A549 (cell line): ENCODE results near the gene THBS2. TPM values are rescaled to one million over a fixed set of nuclear protein-coding genes. Genes with fewer than 3 reads are reported as not detected.

Experiments used
- ATAC-seq, 2 experiments: fragments of 200-7000 bp in 1 of 2; fragments of >200 bp in 1 of 2; cut with Nextera tagmentation in 1 of 2; cut with Tn5 transposase in 1 of 2; 3 replicates each; pipeline versions ENCODE4 v1.8.0 to v1.9.1; 2018 to 2020; ENCODE audit warnings: mild to moderate bottlenecking in 1 of 2, moderate library complexity in 1 of 2
- CTCF ChIA-PET: fragments of 300-600 bp; sonication (Branson Sonifier 250); formaldehyde crosslinking; extraction: SDS; loops from one replicate; lab custom pipeline; 2021; ENCODE audit warnings: antibody characterized with exemption, inconsistent platforms; lab: Yijun Ruan, JAX
- POLR2A ChIA-PET: fragments of 350-600 bp; formaldehyde crosslinking; extraction: SDS; loops from one replicate; lab custom pipeline; 2021; ENCODE audit warnings: antibody characterized with exemption, inconsistent platforms; lab: Yijun Ruan, JAX
- DNase-seq, 2 experiments: peaks; one replicate each; pipeline versions ENCODE4 v3.0.0 to v3.0.0-alpha.2; 2011 to 2016; ENCODE audit warnings: low read depth in 1 of 2, low spot score in 1 of 2
- FAIRE-seq: peaks from 2 replicates; lab custom pipeline; 2011; peaks lifted over from hg19 to GRCh38; lab: Jason Lieb, UNC
- H3K27ac ChIP-seq, 2 experiments: fragments of >200 bp; sonication (Bioruptor Twin); formaldehyde crosslinking; 3 replicates each; pipeline ENCODE4 v1.5.1; 2016 to 2017
- H3K4me1 ChIP-seq: fragments of >200 bp; sonication (Bioruptor Twin); formaldehyde crosslinking; 3 replicates; pipeline ENCODE4 v1.6.1; 2016
- H3K4me2 ChIP-seq: fragments of >200 bp; sonication (Bioruptor Twin); formaldehyde crosslinking; 3 replicates; pipeline ENCODE4 v1.6.1; 2016
- H3K4me3 ChIP-seq: fragments of >200 bp; sonication (Bioruptor Twin); formaldehyde crosslinking; 3 replicates; pipeline ENCODE4 v1.5.1; 2016
- H3K9me3 ChIP-seq: fragments of >200 bp; sonication (Bioruptor Twin); formaldehyde crosslinking; 3 replicates; pipeline ENCODE4 v1.6.1; 2016
- BCL3 ChIP-seq: fragments of >200 bp; sonication (Bioruptor Twin); formaldehyde crosslinking; IDR thresholded peaks from 3 replicates; pipeline ENCODE4 v1.6.1; 2016
- BHLHE40 ChIP-seq: IDR thresholded peaks from 2 replicates; pipeline ENCODE4 v1.6.1; 2012; ENCODE audit warnings: low read depth, low read length, inconsistent platforms
- CBX8 ChIP-seq: fragments of 200-600 bp; sonication (generic); IDR thresholded peaks from 2 replicates; pipeline ENCODE4 v1.6.1; 2016
- EHF ChIP-seq: fragments of 250-450 bp; sonication (Bioruptor Pico); IDR thresholded peaks from 2 replicates; pipeline ENCODE4 v1.5.0; 2020; ENCODE audit warnings: mild to moderate bottlenecking
- ESRRA ChIP-seq: fragments of 150-350 bp; IDR thresholded peaks from 2 replicates; pipeline ENCODE4 v1.6.1; 2014; ENCODE audit warnings: mild to moderate bottlenecking, low read length, borderline replicate concordance
- FOSL2 ChIP-seq, 2 experiments: fragments of 450-650 bp in 1 of 2; fragments of >200 bp in 1 of 2; sonication (Bioruptor Twin) in 1 of 2; formaldehyde crosslinking; IDR thresholded peaks; 2 replicates each; pipeline versions ENCODE4 v1.5.0 to v1.6.1; 2016 to 2020; ENCODE audit warnings: mild to moderate bottlenecking in 1 of 2, moderate library complexity in 1 of 2
- GATA3 ChIP-seq: IDR thresholded peaks from 2 replicates; pipeline ENCODE4 v1.6.1; 2012; ENCODE audit warnings: borderline replicate concordance
- HDAC2 ChIP-seq: fragments of 200-600 bp; sonication (generic); IDR thresholded peaks from 2 replicates; pipeline ENCODE4 v1.6.1; 2016
- HOXA7 ChIP-seq: fragments of 250-450 bp; sonication (Bioruptor Pico); IDR thresholded peaks from 2 replicates; pipeline ENCODE4 v1.5.0; 2020; ENCODE audit warnings: mild to moderate bottlenecking, moderate library complexity
- HOXB13 ChIP-seq: fragments of 250-450 bp; sonication (Bioruptor Pico); IDR thresholded peaks from 2 replicates; pipeline ENCODE4 v1.5.0; 2020; ENCODE audit warnings: low read depth, mild to moderate bottlenecking, moderate library complexity
- KDM5A ChIP-seq: fragments of 200-600 bp; sonication (generic); IDR thresholded peaks from 2 replicates; pipeline ENCODE4 v1.6.1; 2016; ENCODE audit warnings: antibody characterized with exemption, mild to moderate bottlenecking
- MAZ ChIP-seq: fragments of 150-350 bp; IDR thresholded peaks from 2 replicates; pipeline ENCODE4 v1.6.1; 2014; ENCODE audit warnings: antibody characterized with exemption, low read depth, low read length, borderline replicate concordance
- NR3C1 ChIP-seq: fragments of >200 bp; sonication (Bioruptor Twin); formaldehyde crosslinking; IDR thresholded peaks from 3 replicates; pipeline ENCODE4 v1.6.1; 2017
- PHF8 ChIP-seq: fragments of 200-600 bp; sonication (generic); IDR thresholded peaks from 2 replicates; pipeline ENCODE4 v1.6.1; 2016; ENCODE audit warnings: low read depth, mild to moderate bottlenecking, antibody characterized with exemption, moderate library complexity, borderline replicate concordance
- POLR2AphosphoS2 ChIP-seq: conservative IDR thresholded peaks from 2 replicates; pipeline ENCODE4 v1.6.1; 2012; ENCODE audit warnings: low read length, improper control_type of control experiment, inconsistent platforms
- RARB ChIP-seq: fragments of 250-450 bp; sonication (Bioruptor Pico); IDR thresholded peaks from 2 replicates; pipeline ENCODE4 v1.8.0; 2021; ENCODE audit warnings: mild to moderate bottlenecking, moderate library complexity
- REST ChIP-seq: fragments of 200-600 bp; sonication (generic); IDR thresholded peaks from 2 replicates; pipeline ENCODE4 v1.6.1; 2016; ENCODE audit warnings: antibody characterized with exemption, mild to moderate bottlenecking, moderate library complexity
- TFCP2L1 ChIP-seq: fragments of 250-450 bp; sonication (Bioruptor Pico); IDR thresholded peaks from 2 replicates; pipeline ENCODE4 v1.5.0; 2021; ENCODE audit warnings: mild to moderate bottlenecking
- TP53 ChIP-seq: fragments of 250-450 bp; sonication (Bioruptor Pico); IDR thresholded peaks from 2 replicates; pipeline ENCODE4 v1.5.0; 2021; ENCODE audit warnings: mild to moderate bottlenecking, moderate library complexity
- ZC3H11A ChIP-seq: fragments of 450-650 bp; IDR thresholded peaks from 2 replicates; pipeline ENCODE4 v1.6.1; 2014; ENCODE audit warnings: antibody characterized with exemption, mild to moderate bottlenecking
- ZFP36 ChIP-seq: fragments of 450-650 bp; IDR thresholded peaks from 2 replicates; pipeline ENCODE4 v1.6.1; 2014; ENCODE audit warnings: borderline replicate concordance; ENCODE audit not compliant: partially characterized antibody
- WGBS: methylation state at CpG from one replicate; pipeline ENCODE4 v1.1.6; 2017; ENCODE audit errors: missing lambda C conversion rate; 5-methylcytosine and 5-hydroxymethylcytosine counted together
- polyA plus RNA-seq, 4 experiments: library from polyadenylated mRNA; depleted of rRNA in 3 of 4; stranded (reverse); fragments of >200 nt; fragmentation: RNase III in 1 of 4; extraction: RNeasy Plus Mini Kit Qiagen cat#74134 plus additional on column Dnase treatment in 1 of 4; gene quantifications; 2 replicates in 3 of 4; 3 replicates in 1 of 4; pipeline ENCODE4 v1.2.3, GENCODE V29; 2011 to 2017
- TF ChIP-seq, protein P1 (sequence below): fragments of >200 bp; sonication (Bioruptor Twin); formaldehyde crosslinking; IDR thresholded peaks from 3 replicates; pipeline ENCODE4 v1.5.1; 2016
- TF ChIP-seq, protein P2 (sequence below): fragments of 450-650 bp; IDR thresholded peaks from 2 replicates; pipeline ENCODE4 v1.6.1; 2014; ENCODE audit warnings: antibody characterized with exemption
- TF ChIP-seq, protein P3 (sequence below): fragments of 150-350 bp; IDR thresholded peaks from 2 replicates; pipeline ENCODE4 v1.6.1; 2014; ENCODE audit warnings: low read depth, mild to moderate bottlenecking, low read length
- TF ChIP-seq, protein P4 (sequence below): fragments of >200 bp; sonication (Bioruptor Twin); formaldehyde crosslinking; IDR thresholded peaks from 2 replicates; pipeline ENCODE4 v1.6.1; 2016

Gene THBS2
- polyA plus RNA-seq, 2 of the 4 experiments (the other 2 are of a cell fraction), result 0.01 to 0.06 TPM

DNA sequence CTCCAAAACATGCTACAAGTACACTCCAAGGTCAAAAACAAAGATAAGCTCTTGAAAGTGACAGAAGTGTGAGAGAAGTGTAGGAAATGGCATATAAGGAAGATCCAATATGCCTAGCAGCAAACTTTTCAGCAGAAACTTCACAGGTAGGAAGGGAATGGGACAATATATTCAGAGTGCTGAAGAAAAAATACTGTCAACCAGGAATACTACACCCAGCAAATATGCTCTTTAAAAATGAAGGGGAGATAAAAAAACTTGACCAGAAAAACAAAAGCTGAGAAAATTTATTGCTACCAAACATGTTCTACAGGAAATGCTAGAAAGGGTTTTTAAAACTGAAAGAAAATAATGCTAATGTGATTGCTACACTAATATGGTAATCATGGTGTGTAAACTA is 46.2 kb downstream of the THBS2 start:
- DNase-seq, result no peak
- Histone ChIP-seq H3K9me3 (no peaks in the 10 kb centered on the region), H3K4me2 (no peak overlapping the region), H3K4me1 (no peaks in the 10 kb centered on the region), H3K4me3 (no peak overlapping the region), H3K27ac (no peak overlapping the region)
- TF ChIP-seq HOXB13 (no peak), ZC3H11A (no peak), MAZ (no peak), REST (no peak), BCL3 (no peak), BHLHE40 (no peak), NR3C1 (no peak), GATA3 (no peak), KDM5A (no peak), ZFP36 (no peak)
- TF ChIP-seq, protein P1, sequence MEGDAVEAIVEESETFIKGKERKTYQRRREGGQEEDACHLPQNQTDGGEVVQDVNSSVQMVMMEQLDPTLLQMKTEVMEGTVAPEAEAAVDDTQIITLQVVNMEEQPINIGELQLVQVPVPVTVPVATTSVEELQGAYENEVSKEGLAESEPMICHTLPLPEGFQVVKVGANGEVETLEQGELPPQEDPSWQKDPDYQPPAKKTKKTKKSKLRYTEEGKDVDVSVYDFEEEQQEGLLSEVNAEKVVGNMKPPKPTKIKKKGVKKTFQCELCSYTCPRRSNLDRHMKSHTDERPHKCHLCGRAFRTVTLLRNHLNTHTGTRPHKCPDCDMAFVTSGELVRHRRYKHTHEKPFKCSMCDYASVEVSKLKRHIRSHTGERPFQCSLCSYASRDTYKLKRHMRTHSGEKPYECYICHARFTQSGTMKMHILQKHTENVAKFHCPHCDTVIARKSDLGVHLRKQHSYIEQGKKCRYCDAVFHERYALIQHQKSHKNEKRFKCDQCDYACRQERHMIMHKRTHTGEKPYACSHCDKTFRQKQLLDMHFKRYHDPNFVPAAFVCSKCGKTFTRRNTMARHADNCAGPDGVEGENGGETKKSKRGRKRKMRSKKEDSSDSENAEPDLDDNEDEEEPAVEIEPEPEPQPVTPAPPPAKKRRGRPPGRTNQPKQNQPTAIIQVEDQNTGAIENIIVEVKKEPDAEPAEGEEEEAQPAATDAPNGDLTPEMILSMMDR, result no peak
- ChIA-PET CTCF (interaction anchor here (0.5 kb wide), 1 partner anchor 1921 kb away, joined by 3 read pairs; no protein-coding TSS in a partner anchor), POLR2A (no interaction called here)
- FAIRE-seq, result no peak
- no peak for ATAC-seq

DNA sequence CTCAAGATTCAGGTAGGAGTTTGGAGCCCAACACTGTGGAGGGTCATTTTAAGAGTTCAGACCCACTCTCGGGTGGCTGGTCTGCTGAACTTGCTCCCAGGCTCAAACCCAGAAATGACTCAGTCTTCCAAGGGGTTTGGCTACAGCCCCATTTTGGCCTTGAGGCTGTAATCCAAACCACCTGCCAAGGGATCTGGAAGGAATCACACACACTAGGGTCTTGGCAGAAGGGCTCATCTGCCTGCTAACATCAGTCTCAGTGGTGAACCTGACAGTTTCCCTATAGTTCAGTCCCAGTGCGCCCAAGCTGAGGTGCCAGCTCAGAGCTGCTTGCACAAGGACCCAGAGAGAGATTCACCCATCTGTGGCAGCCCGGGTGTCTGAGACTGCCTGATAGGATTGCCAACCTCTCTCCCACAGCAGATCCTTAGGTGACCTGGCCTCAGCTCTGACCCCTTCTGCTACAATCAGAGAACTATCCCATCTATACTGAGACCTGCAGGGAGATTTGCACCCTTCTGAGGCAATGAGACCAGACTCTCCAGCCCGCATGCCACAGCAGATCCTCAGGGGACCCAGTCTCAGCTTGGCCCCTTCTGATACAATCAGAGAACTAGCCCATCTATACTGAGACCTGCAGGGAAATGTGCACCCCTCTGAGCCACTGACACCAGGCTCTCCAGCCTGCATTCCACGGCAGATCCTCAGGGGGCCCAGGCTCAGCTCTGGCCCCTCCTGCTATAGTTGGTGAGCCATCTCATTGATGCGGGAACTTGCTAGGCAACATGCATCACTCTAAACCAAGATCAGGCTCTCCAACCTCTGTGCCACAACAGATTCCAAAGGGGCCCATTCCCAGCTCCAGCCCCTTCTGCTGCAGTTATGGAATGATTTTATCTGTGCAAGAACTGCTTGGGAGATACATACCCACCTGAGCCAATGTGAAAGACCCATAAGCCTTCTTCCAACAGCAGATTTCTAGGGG is 48.2 kb downstream of the THBS2 start:
- ATAC-seq (no peak), DNase-seq (no peak), FAIRE-seq (no peak)
- WGBS, result 38% methylated on average over 2 of the region's 6 CpGs
- Histone ChIP-seq H3K27ac (no peak overlapping the region), H3K4me1 (no peaks in the 10 kb centered on the region), H3K4me2 (no peak overlapping the region), H3K4me3 (no peak overlapping the region), H3K9me3 (no peaks in the 10 kb centered on the region)
- ChIA-PET CTCF (interaction anchor here (0.7 to 1.1 kb wide), 3 partner anchors 10 to 120 kb away, joined by 3 read pairs; no protein-coding TSS in a partner anchor), POLR2A (no interaction called here)
- TF ChIP-seq TFCP2L1 (no peak), CBX8 (no peak), RARB (CRISPR knock-in tag) (no peak), PHF8 (no peak), HOXA7 (no peak), KDM5A (no peak), HDAC2 (no peak), ESRRA (no peak), EHF (CRISPR knock-in tag) (no peak), TP53 (CRISPR knock-in tag) (no peak), FOSL2 (IDR thresholded peaks at IDR 0.05) (no peak), FOSL2 (CRISPR knock-in tag; IDR thresholded peaks at IDR 0.05) (no peak), POLR2AphosphoS2 (no peak), ZC3H11A (no peak), BCL3 (no peak), HOXB13 (no peak)
- TF ChIP-seq, protein P2, sequence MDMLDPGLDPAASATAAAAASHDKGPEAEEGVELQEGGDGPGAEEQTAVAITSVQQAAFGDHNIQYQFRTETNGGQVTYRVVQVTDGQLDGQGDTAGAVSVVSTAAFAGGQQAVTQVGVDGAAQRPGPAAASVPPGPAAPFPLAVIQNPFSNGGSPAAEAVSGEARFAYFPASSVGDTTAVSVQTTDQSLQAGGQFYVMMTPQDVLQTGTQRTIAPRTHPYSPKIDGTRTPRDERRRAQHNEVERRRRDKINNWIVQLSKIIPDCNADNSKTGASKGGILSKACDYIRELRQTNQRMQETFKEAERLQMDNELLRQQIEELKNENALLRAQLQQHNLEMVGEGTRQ, result no peak
- TF ChIP-seq, protein P3, sequence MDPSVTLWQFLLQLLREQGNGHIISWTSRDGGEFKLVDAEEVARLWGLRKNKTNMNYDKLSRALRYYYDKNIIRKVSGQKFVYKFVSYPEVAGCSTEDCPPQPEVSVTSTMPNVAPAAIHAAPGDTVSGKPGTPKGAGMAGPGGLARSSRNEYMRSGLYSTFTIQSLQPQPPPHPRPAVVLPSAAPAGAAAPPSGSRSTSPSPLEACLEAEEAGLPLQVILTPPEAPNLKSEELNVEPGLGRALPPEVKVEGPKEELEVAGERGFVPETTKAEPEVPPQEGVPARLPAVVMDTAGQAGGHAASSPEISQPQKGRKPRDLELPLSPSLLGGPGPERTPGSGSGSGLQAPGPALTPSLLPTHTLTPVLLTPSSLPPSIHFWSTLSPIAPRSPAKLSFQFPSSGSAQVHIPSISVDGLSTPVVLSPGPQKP, result no peak
- TF ChIP-seq, protein P4, sequence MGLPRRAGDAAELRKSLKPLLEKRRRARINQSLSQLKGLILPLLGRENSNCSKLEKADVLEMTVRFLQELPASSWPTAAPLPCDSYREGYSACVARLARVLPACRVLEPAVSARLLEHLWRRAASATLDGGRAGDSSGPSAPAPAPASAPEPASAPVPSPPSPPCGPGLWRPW, result no peak
